RPMI7951 (cell line): Measurements from ENCODE around the gene SMIM35. TPM values are rescaled to one million over a fixed set of nuclear protein-coding genes. Genes with fewer than 3 reads are reported as not detected.

ENCODE experiments used
- DNase-seq: peaks from one replicate; pipeline ENCODE4 v3.0.0-alpha.2; 2012; ENCODE audit warnings: low read depth
- total RNA-seq: library from RNA; depleted of rRNA; stranded (reverse); fragments of >200 nt; shearing (Covaris generic); gene quantifications from 2 replicates; pipeline ENCODE4 v1.2.3, GENCODE V29; 2014

Gene SMIM35
- total RNA-seq, 1 experiment from 2014 or later = not detected

GRCh38 chr11:118058311-118059245 is 28.2 kb downstream of the SMIM35 start:
- no peak for DNase-seq

GRCh38 chr11:118057251-118058145 is 29.3 kb downstream of the SMIM35 start:
- no peak for DNase-seq

- DNase-seq = no peak
Measured at GRCh38 chr11:118056806-118057205, 30.0 kb downstream of the SMIM35 start.

- DNase-seq = no peak
Measured at GRCh38 chr11:118055966-118056365, 30.8 kb downstream of the SMIM35 start.

GRCh38 chr11:118054712-118055640 is 31.8 kb downstream of the SMIM35 start:
- no peak for DNase-seq

- DNase-seq = no peak
Measured at GRCh38 chr11:118052581-118053206, 34.1 kb downstream of the SMIM35 start.

- DNase-seq = no peak
Measured at GRCh38 chr11:118051611-118052461, 34.9 kb downstream of the SMIM35 start.

GRCh38 chr11:118051136-118051610 is 35.6 kb downstream of the SMIM35 start:
- no peak for DNase-seq

GRCh38 chr11:118050208-118050891 is 36.4 kb downstream of the SMIM35 start:
- no peak for DNase-seq

- DNase-seq = no peak
Measured at GRCh38 chr11:118049771-118050170, 37.0 kb downstream of the SMIM35 start.

- no peak for DNase-seq
Measured at GRCh38 chr11:118048472-118049370, 38.0 kb downstream of the SMIM35 start.

GRCh38 chr11:118047749-118048148 is 39.0 kb downstream of the SMIM35 start:
- DNase-seq = no peak

- no peak for DNase-seq
Measured at GRCh38 chr11:118046964-118047700, 39.6 kb downstream of the SMIM35 start.

- DNase-seq = no peak
Measured at GRCh38 chr11:118046051-118046963, 40.5 kb downstream of the SMIM35 start.

GRCh38 chr11:118045191-118045590 is 41.6 kb downstream of the SMIM35 start:
- no peak for DNase-seq

- no peak for DNase-seq
Measured at GRCh38 chr11:118042796-118043195, 44.0 kb downstream of the SMIM35 start.
